ENCODE results near the gene SLC44A4. TPM values are rescaled to one million over a fixed set of nuclear protein-coding genes. Genes with fewer than 3 reads are reported as not detected.
A peak's percentile ranks its signal among the peaks of the same experiment; 100 is the strongest.

Gene SLC44A4
- total RNA-seq, result not detected in 2 replicates

DNA sequence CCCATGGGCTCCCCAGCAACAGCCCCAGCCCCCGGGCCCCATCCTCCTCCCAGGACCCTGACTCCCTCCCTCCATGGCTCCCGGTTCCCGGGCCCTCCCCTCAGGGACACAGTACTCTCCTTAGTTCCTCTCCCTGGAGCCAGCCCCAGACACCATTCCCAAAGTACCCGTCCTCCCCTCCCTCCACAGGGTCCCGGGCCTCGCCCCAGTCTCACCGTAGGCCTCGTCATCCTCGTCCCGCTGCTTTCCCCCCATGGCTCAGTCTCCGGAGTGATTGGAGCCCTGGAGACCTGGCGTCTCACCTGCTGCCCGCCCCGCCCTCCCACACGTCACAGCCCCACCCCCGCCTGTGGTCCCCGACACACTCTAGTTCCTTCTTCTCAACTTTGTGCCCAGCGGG is at the start of gene SLC44A4:
SLC44A4 (minus strand) TSS at position 272 of the 400 bp plus-strand sequence; CDS start at position 255, 17 bp downstream.
- TF ChIP-seq, protein P1, sequence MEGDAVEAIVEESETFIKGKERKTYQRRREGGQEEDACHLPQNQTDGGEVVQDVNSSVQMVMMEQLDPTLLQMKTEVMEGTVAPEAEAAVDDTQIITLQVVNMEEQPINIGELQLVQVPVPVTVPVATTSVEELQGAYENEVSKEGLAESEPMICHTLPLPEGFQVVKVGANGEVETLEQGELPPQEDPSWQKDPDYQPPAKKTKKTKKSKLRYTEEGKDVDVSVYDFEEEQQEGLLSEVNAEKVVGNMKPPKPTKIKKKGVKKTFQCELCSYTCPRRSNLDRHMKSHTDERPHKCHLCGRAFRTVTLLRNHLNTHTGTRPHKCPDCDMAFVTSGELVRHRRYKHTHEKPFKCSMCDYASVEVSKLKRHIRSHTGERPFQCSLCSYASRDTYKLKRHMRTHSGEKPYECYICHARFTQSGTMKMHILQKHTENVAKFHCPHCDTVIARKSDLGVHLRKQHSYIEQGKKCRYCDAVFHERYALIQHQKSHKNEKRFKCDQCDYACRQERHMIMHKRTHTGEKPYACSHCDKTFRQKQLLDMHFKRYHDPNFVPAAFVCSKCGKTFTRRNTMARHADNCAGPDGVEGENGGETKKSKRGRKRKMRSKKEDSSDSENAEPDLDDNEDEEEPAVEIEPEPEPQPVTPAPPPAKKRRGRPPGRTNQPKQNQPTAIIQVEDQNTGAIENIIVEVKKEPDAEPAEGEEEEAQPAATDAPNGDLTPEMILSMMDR (IDR thresholded peaks at IDR 0.05; ENCODE audit: insufficient read depth, low read depth, low read length), result no peak
- no peak for DNase-seq (ENCODE audit: low read depth)
- H3K4me3 ChIP-seq (ENCODE audit: low read depth, low read length), result no peak within 1 kb of the TSS

DNA sequence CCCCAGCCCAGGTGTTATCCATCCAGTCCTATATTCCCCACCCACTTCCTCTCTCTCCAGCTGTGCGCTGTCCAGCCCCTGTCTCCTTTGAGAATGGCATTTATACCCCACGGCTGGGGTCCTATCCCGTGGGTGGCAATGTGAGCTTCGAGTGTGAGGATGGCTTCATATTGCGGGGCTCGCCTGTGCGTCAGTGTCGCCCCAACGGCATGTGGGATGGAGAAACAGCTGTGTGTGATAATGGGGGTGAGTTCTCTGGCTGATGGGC is 49.8 kb upstream of the SLC44A4 start:
- TF ChIP-seq, protein P1 (IDR thresholded peaks at IDR 0.05; ENCODE audit: insufficient read depth, low read depth, low read length), result no peak
- H3K4me3 ChIP-seq (ENCODE audit: low read depth, low read length), result no peak overlapping the region

DNA sequence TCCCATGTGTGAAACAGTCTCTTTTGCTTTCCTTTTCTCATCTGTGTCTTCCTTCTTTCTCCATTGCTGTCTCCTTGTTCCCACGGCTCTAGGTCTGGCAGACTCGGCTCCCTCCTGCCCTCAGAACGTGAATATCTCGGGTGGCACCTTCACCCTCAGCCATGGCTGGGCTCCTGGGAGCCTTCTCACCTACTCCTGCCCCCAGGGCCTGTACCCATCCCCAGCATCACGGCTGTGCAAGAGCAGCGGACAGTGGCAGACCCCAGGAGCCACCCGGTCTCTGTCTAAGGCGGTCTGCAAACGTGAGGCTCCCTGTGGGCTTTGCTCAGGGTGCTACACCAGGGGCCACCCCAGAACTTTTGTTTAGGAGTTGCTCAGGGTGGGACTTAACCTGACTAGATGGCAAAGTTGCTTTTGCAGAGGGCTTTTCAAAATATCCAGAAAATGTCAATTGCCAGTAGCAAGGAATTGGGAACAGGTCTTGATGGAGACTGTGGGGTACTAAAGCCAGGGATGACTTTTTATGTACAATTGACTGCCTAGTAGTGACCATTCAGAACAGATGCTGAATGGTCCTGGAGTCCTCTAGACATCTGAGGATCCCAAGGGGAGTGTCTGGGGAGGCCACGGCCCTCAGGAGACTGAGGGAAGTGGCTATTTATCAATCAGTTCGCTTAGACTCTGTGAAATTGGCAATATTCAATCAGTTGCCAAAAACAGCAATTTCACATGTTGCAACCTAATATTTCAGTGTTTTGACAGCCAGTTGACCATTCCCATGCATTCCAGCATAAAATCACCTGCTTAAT is 49.3 kb upstream of the SLC44A4 start:
- peak overlapping the region; percentile 33 for H3K4me3 ChIP-seq (ENCODE audit: low read depth, low read length)
- no peak for DNase-seq (ENCODE audit: low read depth)

More for the DNA sequence above, 49.8 kb upstream of the SLC44A4 start:
- no peak for DNase-seq (ENCODE audit: low read depth)

DNA sequence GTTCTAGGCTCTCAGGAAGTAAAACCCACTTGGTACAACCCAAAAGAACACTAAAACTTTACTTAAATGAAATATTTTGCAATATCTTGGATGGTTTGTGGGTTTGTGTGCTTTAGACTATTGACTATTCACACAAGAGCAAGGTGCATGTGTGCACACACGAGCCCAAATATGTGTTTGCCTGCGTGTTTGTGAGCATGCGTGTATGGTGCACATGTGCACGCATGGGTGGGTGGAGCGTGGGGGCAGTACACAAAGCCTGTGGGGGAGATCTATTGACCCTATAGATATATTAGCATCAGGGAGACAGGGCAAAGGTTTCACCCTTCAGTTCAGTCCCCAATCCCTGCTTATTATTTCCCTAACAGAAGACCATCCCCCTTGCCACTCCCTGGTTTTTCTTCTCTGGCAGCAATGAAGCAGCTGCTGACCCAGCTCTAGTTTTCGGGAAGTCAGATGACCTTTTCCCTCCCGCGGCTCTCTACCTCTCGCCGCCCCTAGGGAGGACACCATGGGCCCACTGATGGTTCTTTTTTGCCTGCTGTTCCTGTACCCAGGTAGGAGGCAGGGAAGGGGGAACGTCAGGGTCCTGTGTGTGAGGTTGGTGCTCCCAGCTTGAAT is 48.6 kb upstream of the SLC44A4 start, which contains the start of gene C2:
C2 (plus strand) TSS at position 476 of the 621 bp plus-strand sequence; CDS start at position 512, 36 bp downstream.
- TF ChIP-seq, protein P1 (IDR thresholded peaks at IDR 0.05; ENCODE audit: insufficient read depth, low read depth, low read length), result no peak
- H3K4me3 ChIP-seq (ENCODE audit: low read depth, low read length), result peak within 1 kb of the TSS; percentile 33
- DNase-seq (ENCODE audit: low read depth), result no peak

More for the DNA sequence above, 49.3 kb upstream of the SLC44A4 start:
- TF ChIP-seq, protein P1 (IDR thresholded peaks at IDR 0.05; ENCODE audit: insufficient read depth, low read depth, low read length), result no peak

DNA sequence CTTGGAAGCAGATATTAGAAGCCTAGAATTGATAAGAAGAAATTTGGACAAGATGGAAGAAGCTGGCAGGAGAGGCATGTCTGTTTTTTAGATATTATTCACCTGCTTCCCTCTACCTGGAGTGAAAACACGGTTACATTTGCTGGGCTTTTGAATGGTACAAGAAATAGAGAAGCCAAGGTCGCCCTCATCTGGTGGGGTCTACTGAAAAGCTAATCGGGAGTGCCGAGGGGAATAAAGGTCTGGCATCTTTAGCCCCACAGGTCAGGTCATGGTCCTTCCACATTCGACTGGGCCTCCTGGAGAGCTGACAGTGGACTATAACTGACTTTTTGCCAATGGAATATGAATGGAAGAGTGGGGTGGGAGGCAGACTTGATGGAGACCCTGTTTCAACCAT is 44.1 kb upstream of the SLC44A4 start:
- peak; percentile 25 for DNase-seq (ENCODE audit: low read depth)
- TF ChIP-seq, protein P1 (IDR thresholded peaks at IDR 0.05; ENCODE audit: insufficient read depth, low read depth, low read length), result peak; percentile 28
- no peak overlapping the region for H3K4me3 ChIP-seq (ENCODE audit: low read depth, low read length)

DNA sequence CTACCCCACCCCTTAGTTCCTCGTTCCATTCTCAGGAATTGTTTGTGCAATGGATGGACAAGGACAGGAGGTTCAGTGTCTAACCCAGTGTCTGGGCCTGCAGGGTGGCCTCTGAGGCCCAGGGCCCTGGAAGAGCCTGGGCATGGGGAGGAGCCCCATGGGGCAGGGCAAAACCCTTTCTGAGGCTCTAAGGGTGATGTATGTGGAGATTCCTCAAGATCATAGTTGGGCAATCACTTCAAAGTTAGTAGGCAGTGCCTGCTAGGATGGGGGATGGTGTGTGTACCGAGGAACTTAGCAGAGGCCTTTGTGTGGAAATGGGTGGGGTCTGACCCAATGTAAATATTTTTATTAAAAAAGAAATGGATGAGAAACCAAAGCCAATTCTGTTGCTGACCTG is 42.0 kb upstream of the SLC44A4 start:
- peak; percentile 37 for DNase-seq (ENCODE audit: low read depth)
- H3K4me3 ChIP-seq (ENCODE audit: low read depth, low read length), result no peak overlapping the region
- TF ChIP-seq, protein P1 (IDR thresholded peaks at IDR 0.05; ENCODE audit: insufficient read depth, low read depth, low read length), result no peak
